GM19328 (cell line): ENCODE data around the gene RCAN2.

ENCODE experiments used
- ATAC-seq: cut with Tn5 transposase; IDR thresholded peaks from one replicate; pipeline ENCODE4 v1.9.1; 2021; ENCODE audit warnings: mild to moderate bottlenecking, moderate library complexity; ENCODE audit not compliant: unreplicated experiment

RCAN2 gene

DNA sequence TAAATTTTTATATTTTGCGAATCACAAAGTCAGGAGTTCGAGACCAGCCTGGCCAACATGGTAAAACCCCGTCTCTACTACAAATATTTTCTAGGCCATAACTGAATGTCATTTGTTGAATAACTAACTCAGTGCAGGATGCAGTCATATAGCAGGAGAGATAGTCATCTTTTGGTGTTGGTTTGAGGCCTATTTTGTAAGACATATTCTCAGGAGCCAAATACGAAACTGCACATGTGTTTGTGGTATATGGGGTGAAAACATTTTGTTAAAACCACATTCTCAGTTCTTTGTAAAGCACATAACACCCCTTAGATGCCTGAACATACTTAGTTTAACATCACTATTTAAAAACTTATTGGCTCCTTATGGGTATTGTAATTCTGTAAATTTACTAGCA is 315.8 kb downstream of the RCAN2 start:
- ATAC-seq = peak; percentile 48

DNA sequence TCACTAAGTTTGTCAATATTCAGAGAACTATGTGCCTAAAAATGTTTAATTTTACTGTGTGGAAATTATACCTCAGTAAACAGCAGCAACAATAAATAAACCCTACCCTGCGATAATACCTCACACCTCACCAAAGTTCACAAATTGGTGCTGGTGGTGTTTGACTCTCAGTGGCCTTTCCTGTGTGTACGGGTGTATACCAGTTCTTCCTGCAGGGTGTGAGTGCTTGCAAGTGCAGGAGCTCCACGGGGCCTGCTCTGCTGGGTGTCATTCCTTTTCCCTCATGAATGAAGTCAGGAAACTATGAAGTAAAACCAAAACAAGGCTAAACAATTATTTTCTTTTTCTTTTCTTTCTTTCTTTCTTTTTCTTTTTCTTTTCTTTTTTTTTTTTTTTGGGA is 316.3 kb downstream of the RCAN2 start:
- ATAC-seq = no peak

DNA sequence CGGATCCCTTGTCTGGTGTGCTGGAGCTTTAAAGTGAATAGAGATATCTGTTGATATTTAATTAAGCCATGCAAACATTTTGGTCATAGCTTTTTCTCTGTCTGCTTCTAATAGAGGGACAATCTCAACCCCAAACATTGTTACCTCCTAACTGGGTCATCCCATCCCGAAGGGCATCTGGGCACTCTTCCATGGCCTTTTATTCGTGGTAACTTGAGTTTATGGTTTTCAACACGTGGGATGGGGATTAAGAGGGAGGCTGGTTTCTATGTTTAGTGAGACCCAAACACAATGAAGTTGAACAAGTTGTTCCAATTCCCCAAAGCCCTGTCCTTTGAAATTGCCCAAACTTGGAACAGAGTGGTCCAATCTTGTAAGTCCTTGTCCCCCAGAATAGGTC is 319.1 kb downstream of the RCAN2 start:
- no peak for ATAC-seq
